ENCODE measurements around the gene ASPSCR1.

Gene ASPSCR1

DNA sequence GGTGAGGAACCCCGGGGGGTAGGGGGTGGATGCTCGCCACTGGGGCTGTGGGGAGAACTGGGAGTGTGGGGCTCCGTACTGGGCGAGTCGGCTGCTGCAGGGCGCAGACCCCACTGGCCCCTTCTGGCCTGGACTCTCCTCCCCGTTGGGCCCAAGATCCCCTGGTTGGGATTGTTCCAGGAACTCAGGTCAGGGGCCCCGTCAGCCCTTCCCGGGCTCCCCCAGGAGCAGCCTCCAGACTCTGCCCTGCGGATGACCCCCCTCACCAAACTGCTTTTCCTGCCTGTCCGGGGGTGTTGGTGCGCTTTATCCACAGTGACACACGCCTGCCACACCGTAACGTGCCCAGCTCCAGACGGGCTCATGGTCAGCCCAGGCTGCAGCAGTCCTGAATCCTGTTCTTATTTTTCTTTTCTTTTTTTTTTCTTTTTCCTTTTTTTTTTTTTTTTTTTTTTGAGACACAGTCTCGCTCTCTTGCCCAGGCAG lies 24.2 kb downstream of the ASPSCR1 start:
- no peak for DNase-seq

DNA sequence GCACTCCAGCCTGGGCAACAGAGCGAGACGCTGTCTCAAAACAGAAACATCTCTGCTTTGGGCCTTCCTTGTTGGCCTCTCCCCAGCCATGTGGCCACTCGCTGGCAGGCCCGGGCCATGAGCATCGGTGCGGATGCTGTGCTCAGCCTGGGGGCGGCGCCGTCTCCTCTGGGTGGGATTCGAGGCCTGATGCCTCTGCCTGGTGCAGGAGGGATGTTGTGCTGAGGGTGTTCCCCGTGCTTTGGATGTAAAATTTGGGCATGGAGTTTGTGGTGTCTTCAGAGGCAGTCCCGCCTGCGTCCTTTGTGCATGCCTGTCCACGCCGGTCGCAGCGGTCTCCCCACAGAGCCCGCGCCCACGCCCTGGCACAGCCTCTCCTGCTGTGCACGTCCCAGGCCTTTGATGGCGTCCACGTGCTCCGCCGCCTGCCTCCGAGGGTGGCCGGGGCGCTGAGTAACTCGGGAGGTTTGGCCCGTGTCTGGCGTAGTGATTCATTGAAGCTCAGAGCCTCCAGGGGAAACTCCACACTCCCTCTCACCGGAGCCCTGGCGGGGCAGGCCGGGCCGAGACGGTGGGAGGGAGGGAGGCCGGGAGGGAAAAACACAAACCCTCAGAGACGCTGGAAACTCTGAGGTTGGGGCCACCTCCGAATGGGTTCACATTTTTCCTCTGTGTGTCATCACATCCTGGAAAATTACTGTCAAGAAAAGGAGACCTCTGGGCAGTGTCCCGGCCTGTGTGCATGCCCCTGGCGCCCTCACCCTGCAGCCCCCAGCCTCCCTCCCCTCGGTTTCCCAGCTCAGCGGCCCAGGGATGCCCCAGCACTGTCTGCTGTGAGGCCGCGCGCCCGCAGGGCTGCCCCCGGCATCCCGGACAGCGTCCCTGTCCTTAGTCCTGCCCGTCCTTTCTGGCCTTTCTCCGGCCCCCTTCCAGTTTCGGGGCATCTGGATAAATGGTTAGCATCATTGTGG lies 26.3 kb downstream of the ASPSCR1 start:
- no peak for DNase-seq

GRCh38 chr17:82004517-82005455 lies 27.4 kb downstream of the ASPSCR1 start:
- DNase-seq = no peak

- no peak for DNase-seq
These were observed 28.4 kb downstream of the ASPSCR1 start for GRCh38 chr17:82005701-82006348.

DNA sequence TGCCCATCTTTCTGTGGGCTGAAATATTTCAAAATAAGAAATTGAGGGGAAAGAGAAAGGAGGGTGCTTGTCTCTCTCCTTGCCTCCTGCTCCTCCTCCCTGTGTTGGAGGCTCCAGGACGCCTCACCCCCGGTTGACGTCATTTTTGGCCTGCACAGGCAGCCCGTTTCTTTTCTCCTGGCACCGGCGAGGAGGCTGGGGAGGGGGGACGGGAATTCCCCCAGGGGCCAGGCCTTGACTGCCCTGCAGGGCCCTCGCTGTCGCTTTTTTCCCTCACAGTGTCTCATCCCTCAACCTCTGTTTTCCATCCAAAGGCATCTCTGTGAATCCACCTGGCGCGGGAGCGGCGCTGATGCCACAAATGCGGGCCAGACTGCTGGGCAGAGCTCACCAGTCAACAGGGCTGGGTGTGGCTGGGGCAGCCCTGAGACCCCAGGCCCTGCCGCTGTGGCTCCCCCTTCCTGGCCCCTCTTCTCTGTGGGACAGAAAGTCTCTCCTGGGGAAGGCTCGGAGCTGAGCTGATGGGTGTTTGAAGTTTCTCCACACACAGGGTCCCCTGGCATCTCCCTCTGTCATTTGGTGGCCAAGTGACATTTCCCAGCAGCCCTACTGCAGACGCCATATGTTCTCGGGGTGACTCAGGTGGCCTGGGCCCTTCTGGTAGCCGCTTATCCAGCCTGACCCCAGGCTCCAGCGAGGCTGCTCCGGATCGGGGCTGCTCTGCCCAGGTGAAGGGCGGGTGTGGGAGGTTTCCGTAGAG lies 29.2 kb downstream of the ASPSCR1 start:
- no peak for DNase-seq

DNA sequence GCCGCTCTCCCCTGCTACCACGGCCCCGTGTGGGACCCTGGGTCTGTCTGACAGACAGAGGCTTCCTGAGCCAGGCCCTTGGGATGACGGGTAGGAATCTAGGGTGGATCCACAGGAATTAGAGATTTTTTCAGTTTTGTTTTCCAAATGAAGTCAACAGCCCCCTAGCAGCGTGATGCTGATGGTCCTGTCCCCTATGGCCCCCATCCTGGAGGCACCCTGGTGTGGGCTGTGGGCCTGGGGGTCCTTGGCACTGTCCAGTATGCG lies 29.7 kb downstream of the ASPSCR1 start:
- no peak for DNase-seq

- no peak for DNase-seq
These were observed 30.2 kb downstream of the ASPSCR1 start for GRCh38 chr17:82007495-82008257.

- no peak for DNase-seq
These were observed 31.0 kb downstream of the ASPSCR1 start for GRCh38 chr17:82008258-82008940.

DNA sequence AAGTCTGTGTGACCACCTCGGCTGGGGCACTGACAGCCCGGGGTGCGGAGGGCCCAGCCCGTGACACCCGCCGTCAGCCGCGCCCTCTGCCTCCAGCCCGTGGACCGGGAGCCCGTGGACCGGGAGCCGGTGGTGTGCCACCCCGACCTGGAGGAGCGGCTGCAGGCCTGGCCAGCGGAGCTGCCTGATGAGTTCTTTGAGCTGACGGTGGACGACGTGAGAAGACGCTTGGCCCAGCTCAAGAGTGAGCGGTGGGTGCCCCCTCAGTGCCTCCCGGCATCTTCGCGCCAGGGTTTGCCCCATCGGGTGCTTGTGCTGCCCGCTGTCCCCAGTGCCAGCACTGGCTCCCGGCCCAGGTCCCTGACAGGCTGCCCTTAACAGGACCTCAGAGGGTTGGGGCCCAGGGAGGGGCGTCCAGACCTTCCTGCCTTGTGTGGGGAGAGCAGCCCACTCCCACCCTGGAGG lies 31.5 kb downstream of the ASPSCR1 start:
- DNase-seq = no peak

- DNase-seq = no peak
These were observed 32.0 kb downstream of the ASPSCR1 start for GRCh38 chr17:82009413-82009812.

DNA sequence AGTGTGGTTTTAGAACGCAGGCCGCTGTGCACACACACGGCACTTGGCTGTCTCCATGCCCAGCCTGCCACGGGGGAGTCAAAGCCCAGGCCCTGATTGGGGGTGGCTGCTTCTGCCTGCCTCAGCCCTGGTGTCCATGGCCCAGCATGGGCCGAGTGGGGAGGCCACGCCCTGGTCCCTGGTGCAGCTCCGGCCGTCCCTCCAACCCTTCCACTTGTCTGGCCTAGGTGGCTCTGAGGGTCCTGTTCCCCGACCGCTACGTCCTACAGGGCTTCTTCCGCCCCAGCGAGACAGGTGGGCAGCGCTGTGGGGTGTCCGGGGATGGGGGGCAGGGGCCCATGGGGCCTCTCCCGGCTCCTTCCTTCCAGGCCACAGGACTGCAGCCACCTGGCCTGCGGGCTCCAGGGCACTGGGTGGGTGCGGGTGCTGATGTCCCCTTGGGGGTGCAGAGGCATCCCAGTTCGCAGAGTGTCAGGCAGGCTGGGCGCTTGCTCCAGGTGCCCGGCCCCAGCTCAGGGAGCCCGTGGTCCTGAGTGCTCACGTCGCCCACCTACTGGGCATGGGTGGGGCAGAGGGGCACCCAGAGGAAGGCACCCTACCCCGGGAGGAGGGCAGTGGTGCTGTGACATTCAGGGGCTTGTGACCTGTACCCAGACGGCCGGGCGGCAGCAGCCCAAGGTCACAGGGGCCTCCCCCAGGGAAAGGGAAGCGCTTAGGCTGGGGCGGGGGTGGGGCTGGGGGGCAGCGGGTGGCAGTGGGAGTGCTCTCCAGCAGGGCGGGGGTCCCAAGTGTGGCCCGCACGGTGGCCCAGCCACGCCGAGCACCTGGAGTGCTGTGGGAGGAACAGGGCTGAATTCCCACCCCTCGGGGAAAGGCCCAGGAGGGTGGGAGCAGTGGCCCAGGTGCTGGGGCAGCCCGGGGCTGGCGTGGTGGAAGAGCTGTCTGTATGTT lies 33.4 kb downstream of the ASPSCR1 start:
- DNase-seq = no peak

- no peak for DNase-seq
These were observed 34.3 kb downstream of the ASPSCR1 start for GRCh38 chr17:82011617-82012187.

GRCh38 chr17:82012261-82012639 lies 34.8 kb downstream of the ASPSCR1 start:
- DNase-seq = no peak

GRCh38 chr17:82012640-82013295 lies 35.3 kb downstream of the ASPSCR1 start:
- DNase-seq = no peak

DNA sequence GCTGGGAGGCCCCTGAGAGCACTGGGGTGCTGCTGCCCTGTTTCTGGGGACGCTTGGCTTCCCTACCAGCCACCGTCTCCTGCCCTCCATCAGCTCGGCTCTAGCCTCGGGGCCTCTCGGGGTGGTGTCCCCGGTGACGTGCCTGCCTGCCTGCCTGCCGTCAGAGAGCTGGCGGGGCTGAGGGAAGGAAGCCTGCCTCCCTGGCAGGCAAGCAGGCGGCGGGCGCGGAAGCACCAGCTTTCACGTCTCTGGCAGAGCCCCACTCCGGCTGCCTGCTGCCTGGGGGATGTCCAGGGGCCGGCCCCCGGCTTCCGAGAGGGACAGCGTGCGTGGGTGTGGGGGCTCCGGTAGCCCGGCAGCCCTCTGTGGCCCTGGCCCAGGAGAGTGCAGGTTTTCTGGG lies 35.9 kb downstream of the ASPSCR1 start:
- no peak for DNase-seq

DNA sequence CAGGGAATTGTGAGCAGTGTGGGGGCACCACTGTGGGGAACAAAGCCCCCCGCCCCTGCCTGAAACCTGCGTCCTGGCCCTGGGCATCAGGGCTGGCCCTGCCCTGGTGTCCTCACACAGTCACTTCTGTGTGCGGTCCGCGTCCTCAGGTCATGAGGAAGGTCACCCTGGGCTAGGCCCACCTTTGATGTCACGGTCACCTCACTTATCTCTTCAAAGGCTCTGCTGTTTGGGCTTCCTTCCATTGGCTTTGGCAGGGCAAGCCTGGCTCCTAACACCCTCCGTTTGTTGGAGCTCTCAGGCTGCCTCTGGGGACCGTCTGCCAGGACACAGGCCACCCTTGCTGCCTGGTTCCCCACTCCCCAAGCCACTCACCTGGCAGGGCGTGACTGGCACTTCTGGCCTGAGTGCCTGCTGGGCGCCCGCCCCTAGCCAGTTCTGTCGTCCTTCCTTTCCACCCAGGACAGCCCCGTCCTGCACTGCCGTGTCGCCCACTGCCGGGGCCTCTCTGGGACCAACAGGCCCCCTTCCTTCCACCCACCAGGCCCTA lies 36.4 kb downstream of the ASPSCR1 start:
- no peak for DNase-seq

- DNase-seq = no peak
These were observed 37.0 kb downstream of the ASPSCR1 start for GRCh38 chr17:82014432-82014831.

- DNase-seq = no peak
These were observed 37.5 kb downstream of the ASPSCR1 start for GRCh38 chr17:82014971-82015310.
